Mesothelial cell of epicardium (in vitro differentiated cells): ENCODE results near the gene CFP. TPM values are rescaled to one million over a fixed set of nuclear protein-coding genes. Genes with fewer than 3 reads are reported as not detected.

Experiments
- DNase-seq, 2 experiments: peaks; one replicate each; pipeline ENCODE4 v3.0.0; 2021; ENCODE audit warnings: low spot score in 2 of 2; ENCODE audit not compliant: unreplicated experiment in 2 of 2
- H3K27ac Mint-ChIP-seq: 2 replicates; pipeline ENCODE4 v1.8.0; 2021; ENCODE audit warnings: mixed read lengths
- H3K27me3 Mint-ChIP-seq: 2 replicates; pipeline ENCODE4 v1.8.0; 2021; ENCODE audit warnings: low read depth, mixed read lengths
- H3K36me3 Mint-ChIP-seq: 2 replicates; pipeline ENCODE4 v1.8.0; 2021; ENCODE audit warnings: mixed read lengths
- H3K4me1 Mint-ChIP-seq: 2 replicates; pipeline ENCODE4 v1.8.0; 2021; ENCODE audit warnings: mixed read lengths
- H3K4me3 Mint-ChIP-seq: 2 replicates; pipeline ENCODE4 v1.8.0; 2021; ENCODE audit warnings: mild to moderate bottlenecking, moderate library complexity, mixed read lengths
- H3K9me3 Mint-ChIP-seq: 2 replicates; pipeline ENCODE4 v1.8.0; 2021; ENCODE audit warnings: mixed read lengths
- CTCF ChIP-seq: fragments of 200-600 bp; sonication (generic); IDR thresholded peaks from one replicate; pipeline ENCODE4 v1.5.0; 2021; ENCODE audit warnings: antibody characterized with exemption; ENCODE audit not compliant: unreplicated experiment
- total RNA-seq: library from RNA; stranded (reverse); gene quantifications from 3 replicates; pipeline ENCODE4 v1.2.1, GENCODE V29; 2021

The CFP gene
- total RNA-seq, 1 donor from 2014 or later = 1.2 TPM

- Mint-ChIP-seq H3K27ac (no peak overlapping the region), H3K36me3 (no peaks in the 10 kb centered on the region), H3K27me3 (peaks cover 63% of the 10 kb centered on the region), H3K9me3 (peaks cover 9% of the 10 kb centered on the region), H3K4me1 (no peaks in the 10 kb centered on the region), H3K4me3 (no peak overlapping the region)
- no peak for TF ChIP-seq CTCF
- no peak for DNase-seq
Measured at GRCh38 chrX:47618923-47619485, 10.7 kb downstream of the CFP start.

GRCh38 chrX:47614618-47615017 is 15.1 kb downstream of the CFP start:
- DNase-seq = no peak
- H3K9me3 Mint-ChIP-seq = peaks cover 4% of the 10 kb centered on the region
- no peak overlapping the region for H3K27ac Mint-ChIP-seq
- H3K27me3 Mint-ChIP-seq = peaks cover 35% of the 10 kb centered on the region
- no peaks in the 10 kb centered on the region for H3K36me3 Mint-ChIP-seq
- no peaks in the 10 kb centered on the region for H3K4me1 Mint-ChIP-seq
- TF ChIP-seq CTCF = no peak
- H3K4me3 Mint-ChIP-seq = no peak overlapping the region

GRCh38 chrX:47613082-47613481 is 16.6 kb downstream of the CFP start:
- Mint-ChIP-seq H3K4me1 (no peaks in the 10 kb centered on the region), H3K27ac (no peak overlapping the region), H3K9me3 (peaks cover 4% of the 10 kb centered on the region), H3K27me3 (peaks cover 27% of the 10 kb centered on the region), H3K4me3 (no peak overlapping the region), H3K36me3 (no peaks in the 10 kb centered on the region)
- no peak for DNase-seq
- no peak for TF ChIP-seq CTCF

- Mint-ChIP-seq H3K36me3 (no peaks in the 10 kb centered on the region), H3K9me3 (peaks cover 4% of the 10 kb centered on the region), H3K27me3 (peaks cover 20% of the 10 kb centered on the region), H3K4me1 (no peaks in the 10 kb centered on the region), H3K27ac (no peak overlapping the region), H3K4me3 (no peak overlapping the region)
- no peak for TF ChIP-seq CTCF
- DNase-seq = no peak
Measured at GRCh38 chrX:47612418-47612817, 17.3 kb downstream of the CFP start.

- no peak overlapping the region for H3K27ac Mint-ChIP-seq
- no peak for DNase-seq
- TF ChIP-seq CTCF = no peak
- peaks cover 19% of the 10 kb centered on the region for H3K27me3 Mint-ChIP-seq
- no peak overlapping the region for H3K4me3 Mint-ChIP-seq
- H3K9me3 Mint-ChIP-seq = peaks cover 4% of the 10 kb centered on the region
- no peaks in the 10 kb centered on the region for H3K36me3 Mint-ChIP-seq
- no peaks in the 10 kb centered on the region for H3K4me1 Mint-ChIP-seq
Measured at GRCh38 chrX:47611926-47612325, 17.8 kb downstream of the CFP start.

- H3K27ac Mint-ChIP-seq = no peak overlapping the region
- no peaks in the 10 kb centered on the region for H3K36me3 Mint-ChIP-seq
- DNase-seq = no peak
- H3K27me3 Mint-ChIP-seq = peaks cover 15% of the 10 kb centered on the region
- H3K4me1 Mint-ChIP-seq = no peaks in the 10 kb centered on the region
- peaks cover 4% of the 10 kb centered on the region for H3K9me3 Mint-ChIP-seq
- no peak overlapping the region for H3K4me3 Mint-ChIP-seq
- no peak for TF ChIP-seq CTCF
Measured at GRCh38 chrX:47611489-47611888, 18.2 kb downstream of the CFP start.
